ENCODE measurements around the gene ADAMTS2. TPM values are rescaled to one million over a fixed set of nuclear protein-coding genes. Genes with fewer than 3 reads are reported as not detected.

Gene ADAMTS2
- polyA plus RNA-seq, 1 experiment, result 129 TPM

DNA sequence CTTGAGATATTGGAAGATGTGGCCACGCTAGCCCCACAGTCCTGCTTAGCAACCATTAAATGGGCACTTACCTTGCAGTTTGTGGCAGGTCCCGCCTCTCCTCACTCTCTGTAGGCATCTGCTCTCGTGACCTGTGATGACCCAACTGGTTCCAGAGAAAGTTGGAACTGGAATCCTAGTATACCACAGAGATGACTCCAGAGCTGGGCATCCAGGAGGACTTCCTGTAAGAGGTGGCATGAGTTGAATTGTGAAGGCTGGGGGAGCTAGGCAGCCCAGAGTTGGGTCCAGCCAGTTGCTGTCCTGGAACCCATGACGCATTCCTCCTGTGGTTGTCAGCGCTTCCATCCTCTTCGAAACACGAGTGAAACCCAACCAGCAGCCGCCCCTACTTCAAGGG is 1.6 kb upstream of the ADAMTS2 start:
- ChIA-PET CTCF (interaction anchor here (1.2 to 2.2 kb wide), 2 partner anchors 11 to 58 kb away, joined by 4 to 6 read pairs; no protein-coding TSS in a partner anchor), POLR2A (no interaction called here)
- Histone ChIP-seq H3K27me3 (ENCODE audit: control insufficient read depth, insufficient read depth, low read length) (peaks cover 3% of the 10 kb centered on the region; the same call in 1 of the 2 replicates), H3K4me3 (ENCODE audit: low read depth, low read length) (no peak overlapping the region), H3K36me3 (ENCODE audit: control insufficient read depth, insufficient read depth, low read length) (no peaks in the 10 kb centered on the region)
- TF ChIP-seq, protein P1, sequence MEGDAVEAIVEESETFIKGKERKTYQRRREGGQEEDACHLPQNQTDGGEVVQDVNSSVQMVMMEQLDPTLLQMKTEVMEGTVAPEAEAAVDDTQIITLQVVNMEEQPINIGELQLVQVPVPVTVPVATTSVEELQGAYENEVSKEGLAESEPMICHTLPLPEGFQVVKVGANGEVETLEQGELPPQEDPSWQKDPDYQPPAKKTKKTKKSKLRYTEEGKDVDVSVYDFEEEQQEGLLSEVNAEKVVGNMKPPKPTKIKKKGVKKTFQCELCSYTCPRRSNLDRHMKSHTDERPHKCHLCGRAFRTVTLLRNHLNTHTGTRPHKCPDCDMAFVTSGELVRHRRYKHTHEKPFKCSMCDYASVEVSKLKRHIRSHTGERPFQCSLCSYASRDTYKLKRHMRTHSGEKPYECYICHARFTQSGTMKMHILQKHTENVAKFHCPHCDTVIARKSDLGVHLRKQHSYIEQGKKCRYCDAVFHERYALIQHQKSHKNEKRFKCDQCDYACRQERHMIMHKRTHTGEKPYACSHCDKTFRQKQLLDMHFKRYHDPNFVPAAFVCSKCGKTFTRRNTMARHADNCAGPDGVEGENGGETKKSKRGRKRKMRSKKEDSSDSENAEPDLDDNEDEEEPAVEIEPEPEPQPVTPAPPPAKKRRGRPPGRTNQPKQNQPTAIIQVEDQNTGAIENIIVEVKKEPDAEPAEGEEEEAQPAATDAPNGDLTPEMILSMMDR (IDR thresholded peaks at IDR 0.05; ENCODE audit: insufficient read depth, low read depth, low read length), result no peak
- no peak for DNase-seq (ENCODE audit: low read depth)

DNA sequence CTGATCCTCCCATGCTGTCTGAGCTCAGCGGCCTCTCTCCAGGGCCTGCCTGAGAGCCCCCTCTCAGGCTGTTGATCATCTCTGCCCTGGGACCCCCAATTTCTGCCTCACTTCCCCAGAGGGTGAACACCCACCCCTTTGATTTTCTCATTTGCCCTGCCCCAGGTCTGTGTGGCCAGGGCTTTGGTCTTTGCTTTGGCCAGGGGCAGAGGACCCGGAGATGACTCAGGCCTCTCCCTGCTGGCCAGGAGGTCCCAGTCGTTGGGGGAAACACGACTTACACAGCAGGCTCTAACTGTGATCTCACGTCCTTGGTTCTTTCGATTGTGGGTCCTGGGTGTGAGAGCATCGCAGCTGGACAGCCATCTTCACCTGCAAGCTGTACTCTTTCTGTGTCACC is 1.1 kb upstream of the ADAMTS2 start:
- Histone ChIP-seq H3K4me3 (ENCODE audit: low read depth, low read length) (no peak overlapping the region), H3K36me3 (ENCODE audit: control insufficient read depth, insufficient read depth, low read length) (no peaks in the 10 kb centered on the region), H3K27me3 (ENCODE audit: control insufficient read depth, insufficient read depth, low read length) (peaks cover 3% of the 10 kb centered on the region; the same call in 1 of the 2 replicates)
- CTCF ChIA-PET, result interaction anchor here (0.6 to 2.2 kb wide), 2 partner anchors 58 to 67 kb away, joined by 3 to 6 read pairs; no protein-coding TSS in a partner anchor
- TF ChIP-seq, protein P1 (IDR thresholded peaks at IDR 0.05; ENCODE audit: insufficient read depth, low read depth, low read length), result no peak
- POLR2A ChIA-PET, result no interaction called here
- no peak for DNase-seq (ENCODE audit: low read depth)

DNA sequence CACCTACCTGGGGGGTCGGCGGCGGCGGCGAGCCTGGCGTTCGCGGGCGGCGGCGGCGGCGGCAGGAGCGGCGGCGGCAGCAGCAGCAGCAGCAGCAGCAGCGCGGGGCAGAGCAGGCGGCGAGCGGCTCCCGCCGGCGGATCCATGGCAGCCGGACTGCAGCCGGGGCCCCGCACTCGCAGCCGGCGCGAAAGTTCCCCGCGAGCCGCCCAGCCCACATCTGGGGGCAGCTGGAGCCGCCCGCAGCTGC is 153 bp downstream of the ADAMTS2 start:
- Histone ChIP-seq H3K4me3 (ENCODE audit: low read depth, low read length) (peak overlapping the region; percentile 77), H3K36me3 (ENCODE audit: control insufficient read depth, insufficient read depth, low read length) (peaks cover 5% of the 10 kb centered on the region), H3K27me3 (ENCODE audit: control insufficient read depth, insufficient read depth, low read length) (0 out of 2 replicates have a peak, but pooled peaks cover 3% of the 10 kb centered on the region)
- DNase-seq (ENCODE audit: low read depth), result no peak
- ChIA-PET POLR2A (interaction anchor here (0.6 kb wide), 1 partner anchor 67 kb away, joined by 3 read pairs; no protein-coding TSS in a partner anchor), CTCF (interaction anchor here (0.7 to 4.6 kb wide), 4 partner anchors 33 to 178 kb away, joined by 3 to 75 read pairs (median 3); no protein-coding TSS in a partner anchor)
- TF ChIP-seq, protein P1 (IDR thresholded peaks at IDR 0.05; ENCODE audit: insufficient read depth, low read depth, low read length), result no peak

- ChIA-PET CTCF (interaction anchor here (0.7 to 4.6 kb wide), 16 partner anchors 10 to 210 kb away, joined by 3 to 75 read pairs (median 7); no protein-coding TSS in a partner anchor), POLR2A (no interaction called here)
- TF ChIP-seq, protein P1 (IDR thresholded peaks at IDR 0.05; ENCODE audit: insufficient read depth, low read depth, low read length), result no peak
- Histone ChIP-seq H3K27me3 (ENCODE audit: control insufficient read depth, insufficient read depth, low read length) (0 out of 2 replicates have a peak, but pooled peaks cover 3% of the 10 kb centered on the region), H3K4me3 (ENCODE audit: low read depth, low read length) (peak overlapping the region; percentile 77), H3K36me3 (ENCODE audit: control insufficient read depth, insufficient read depth, low read length) (peaks cover 8% of the 10 kb centered on the region)
- no peak for DNase-seq (ENCODE audit: low read depth)
Observed at GRCh38 chr5:179344431-179345182, 654 bp downstream of the ADAMTS2 start.

DNA sequence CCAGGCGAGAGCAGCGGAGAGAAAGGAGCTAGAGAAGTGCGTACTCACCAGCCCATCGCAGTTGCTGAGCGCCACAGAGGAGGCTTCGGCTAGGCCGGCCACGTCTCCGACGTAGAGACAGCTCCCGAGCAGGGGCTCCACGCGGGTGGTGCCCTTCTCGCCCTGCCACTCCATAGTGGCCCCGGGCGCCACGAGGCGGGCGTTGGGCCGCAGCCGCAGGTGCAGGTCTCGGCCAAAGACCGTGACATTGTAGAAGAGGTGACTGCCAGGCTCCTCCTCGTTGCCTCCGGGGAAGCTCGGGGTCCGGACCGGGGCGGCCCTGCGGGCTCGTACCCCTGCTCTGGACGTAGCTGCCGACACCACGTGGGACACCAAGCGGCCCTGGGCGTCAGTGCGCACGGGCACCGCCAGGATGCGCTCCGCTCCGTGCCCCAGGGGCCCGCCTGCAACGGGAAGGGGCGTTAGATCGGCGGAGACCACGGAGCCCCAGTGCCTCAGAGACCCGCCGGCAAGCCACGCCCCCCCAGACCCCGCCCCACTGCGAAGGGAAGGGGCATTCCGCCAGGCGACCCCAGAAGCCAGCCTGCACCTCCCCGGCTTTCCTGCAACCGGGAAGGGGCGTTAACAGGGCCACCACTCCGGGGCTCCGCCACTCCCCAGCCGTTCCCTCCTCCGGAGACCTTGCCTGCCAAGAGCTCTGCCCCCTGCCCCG is 1.4 kb downstream of the ADAMTS2 start:
- CTCF ChIA-PET, result interaction anchor here (0.7 to 4.6 kb wide), 20 partner anchors 9 to 209 kb away, joined by 3 to 75 read pairs (median 6); no protein-coding TSS in a partner anchor

More for the DNA sequence above, 1.4 kb downstream of the ADAMTS2 start:
- peak overlapping the region; percentile 77 for H3K4me3 ChIP-seq (ENCODE audit: low read depth, low read length)
- H3K36me3 ChIP-seq (ENCODE audit: control insufficient read depth, insufficient read depth, low read length), result peaks cover 12% of the 10 kb centered on the region
- TF ChIP-seq, protein P1 (IDR thresholded peaks at IDR 0.05; ENCODE audit: insufficient read depth, low read depth, low read length), result peak; percentile 80
- H3K27me3 ChIP-seq (ENCODE audit: control insufficient read depth, insufficient read depth, low read length), result 0 out of 2 replicates have a peak, but pooled peaks cover 3% of the 10 kb centered on the region
- POLR2A ChIA-PET, result interaction anchor here (1.2 kb wide), 1 partner anchor 18 kb away, joined by 3 read pairs; no protein-coding TSS in a partner anchor
- DNase-seq (ENCODE audit: low read depth), result no peak
